HUES48 (cell line): ENCODE results near the gene TMIGD1.

Experiments used
- H3K27ac ChIP-seq: one replicate; pipeline ENCODE4 v1.7.0; 2013; ENCODE audit warnings: low read depth, low read length, inconsistent platforms
- H3K27me3 ChIP-seq: 2 replicates; pipeline ENCODE4 v1.6.1; 2013; ENCODE audit warnings: mild to moderate bottlenecking, low read length; ENCODE audit not compliant: control insufficient read depth, insufficient read depth
- H3K36me3 ChIP-seq: 2 replicates; pipeline ENCODE4 v1.6.1; 2013; ENCODE audit warnings: low read length; ENCODE audit not compliant: control insufficient read depth, insufficient read depth
- H3K4me1 ChIP-seq: 2 replicates; pipeline ENCODE4 v1.6.1; 2013; ENCODE audit warnings: mild to moderate bottlenecking, low read length; ENCODE audit not compliant: control insufficient read depth, insufficient read depth
- H3K4me3 ChIP-seq: 2 replicates; pipeline ENCODE4 v1.5.1; 2013; ENCODE audit warnings: mild to moderate bottlenecking, low read depth, low read length
- H3K9ac ChIP-seq: 2 replicates; pipeline ENCODE4 v1.6.1; 2013; ENCODE audit warnings: mild to moderate bottlenecking, low read depth, low read length, moderate library complexity
- H3K9me3 ChIP-seq: 2 replicates; pipeline ENCODE4 v1.6.1; 2013; ENCODE audit warnings: low read length; ENCODE audit not compliant: control insufficient read depth, insufficient read depth

Gene TMIGD1, protein sequence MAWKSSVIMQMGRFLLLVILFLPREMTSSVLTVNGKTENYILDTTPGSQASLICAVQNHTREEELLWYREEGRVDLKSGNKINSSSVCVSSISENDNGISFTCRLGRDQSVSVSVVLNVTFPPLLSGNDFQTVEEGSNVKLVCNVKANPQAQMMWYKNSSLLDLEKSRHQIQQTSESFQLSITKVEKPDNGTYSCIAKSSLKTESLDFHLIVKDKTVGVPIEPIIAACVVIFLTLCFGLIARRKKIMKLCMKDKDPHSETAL

DNA sequence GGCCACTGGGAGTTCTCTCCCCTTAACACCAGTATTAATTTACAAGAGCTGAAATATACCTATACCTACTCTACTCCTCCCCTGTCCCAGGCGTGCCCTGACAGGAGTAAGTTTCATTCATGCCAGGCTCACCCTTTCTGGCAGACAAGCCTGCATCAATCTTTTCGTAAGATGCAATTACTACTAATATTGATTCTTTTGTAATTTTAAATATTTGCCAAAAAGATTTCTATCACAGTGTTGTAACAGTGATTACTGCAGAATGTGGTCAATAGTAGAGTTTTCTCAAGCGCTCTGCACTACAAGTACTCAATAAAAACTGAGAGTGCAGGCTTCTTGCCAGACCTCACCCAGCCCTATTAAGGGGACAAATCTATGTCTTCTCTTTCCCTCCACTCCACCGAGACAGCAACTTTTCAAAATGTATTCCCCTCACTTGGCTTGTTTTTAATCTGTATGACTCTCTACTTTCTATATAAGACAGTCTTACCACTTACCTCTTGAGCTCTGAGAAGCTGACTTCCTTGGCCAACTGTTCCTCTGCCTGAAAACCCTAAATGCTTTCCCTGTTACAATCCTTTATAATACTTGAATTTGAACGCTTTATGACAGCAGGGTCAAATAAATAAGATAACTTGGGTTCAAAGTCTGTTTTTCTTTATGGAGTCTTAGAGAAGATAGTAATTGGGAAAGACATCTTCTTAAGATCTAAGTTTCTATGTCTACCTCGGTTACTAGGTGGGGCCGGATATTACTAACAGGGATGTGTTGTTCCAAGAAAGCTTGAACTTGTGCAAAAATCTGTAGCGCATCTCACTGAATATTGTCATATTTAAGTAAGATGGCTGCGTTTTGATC lies at the start of gene TMIGD1:
Gene TMIGD1 (minus strand): TSS at position 555 of the 858 bp plus-strand sequence. CDS start 1,924 bp downstream, outside the sequence.
- no peaks in the 10 kb centered on the region for H3K27me3 ChIP-seq
- no peaks in the 10 kb centered on the region for H3K9me3 ChIP-seq
- no peak within 1 kb of the TSS for H3K4me3 ChIP-seq
- H3K27ac ChIP-seq, result no peak within 1 kb of the TSS
- H3K36me3 ChIP-seq, result no peaks in the 10 kb centered on the region
- H3K9ac ChIP-seq, result no peak within 1 kb of the TSS
- no peaks in the 10 kb centered on the region for H3K4me1 ChIP-seq

DNA sequence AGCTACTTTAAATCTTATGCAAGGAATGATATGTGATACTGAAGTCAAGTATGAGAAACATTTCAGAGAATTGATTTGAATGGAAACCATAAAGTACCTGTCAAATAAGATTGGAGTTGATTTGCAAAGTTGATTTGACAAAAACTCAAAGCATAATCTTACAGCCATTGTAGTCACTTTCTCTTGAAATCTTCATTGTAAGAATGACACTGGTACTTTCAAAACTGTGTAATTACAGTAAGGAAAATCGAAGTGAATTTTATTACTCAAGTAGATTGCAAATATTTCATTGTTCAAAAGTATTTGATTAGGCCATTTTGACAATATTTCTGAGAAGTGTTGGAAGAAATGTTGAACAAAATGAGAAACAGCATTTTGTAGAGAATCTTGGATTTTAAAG lies 48.5 kb upstream of the TMIGD1 start:
- Histone ChIP-seq H3K36me3 (peaks cover 21% of the 10 kb centered on the region), H3K4me3 (no peak overlapping the region), H3K9ac (no peak overlapping the region)

DNA sequence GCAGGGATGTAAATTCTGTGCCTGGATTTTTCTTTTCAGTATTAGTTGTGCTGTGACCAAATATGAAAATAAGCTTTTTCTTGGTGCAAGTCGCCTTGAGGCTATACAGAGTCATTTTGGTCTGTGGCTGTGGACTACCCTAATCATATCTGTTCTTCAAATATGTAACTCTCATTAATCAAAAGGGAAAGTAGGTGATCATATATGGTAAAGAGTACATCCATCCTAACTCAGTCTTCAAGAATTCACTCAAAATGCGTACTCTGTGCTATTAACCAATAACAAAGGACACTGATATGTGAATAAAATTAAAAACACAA lies 47.4 kb upstream of the TMIGD1 start:
- H3K9me3 ChIP-seq, result no peaks in the 10 kb centered on the region
- 0 out of 2 replicates have a peak overlapping the region, but pooled peaks have one; percentile 18 for H3K4me3 ChIP-seq
- peaks cover 14% of the 10 kb centered on the region for H3K36me3 ChIP-seq
- H3K27me3 ChIP-seq, result peaks cover 40% of the 10 kb centered on the region
- no peak overlapping the region for H3K9ac ChIP-seq
- no peak overlapping the region for H3K27ac ChIP-seq
- H3K4me1 ChIP-seq, result peaks cover 49% of the 10 kb centered on the region

More for the DNA sequence above, 48.5 kb upstream of the TMIGD1 start:
- no peak overlapping the region for H3K27ac ChIP-seq
- H3K9me3 ChIP-seq, result no peaks in the 10 kb centered on the region
- H3K4me1 ChIP-seq, result peaks cover 39% of the 10 kb centered on the region
- H3K27me3 ChIP-seq, result peaks cover 31% of the 10 kb centered on the region

DNA sequence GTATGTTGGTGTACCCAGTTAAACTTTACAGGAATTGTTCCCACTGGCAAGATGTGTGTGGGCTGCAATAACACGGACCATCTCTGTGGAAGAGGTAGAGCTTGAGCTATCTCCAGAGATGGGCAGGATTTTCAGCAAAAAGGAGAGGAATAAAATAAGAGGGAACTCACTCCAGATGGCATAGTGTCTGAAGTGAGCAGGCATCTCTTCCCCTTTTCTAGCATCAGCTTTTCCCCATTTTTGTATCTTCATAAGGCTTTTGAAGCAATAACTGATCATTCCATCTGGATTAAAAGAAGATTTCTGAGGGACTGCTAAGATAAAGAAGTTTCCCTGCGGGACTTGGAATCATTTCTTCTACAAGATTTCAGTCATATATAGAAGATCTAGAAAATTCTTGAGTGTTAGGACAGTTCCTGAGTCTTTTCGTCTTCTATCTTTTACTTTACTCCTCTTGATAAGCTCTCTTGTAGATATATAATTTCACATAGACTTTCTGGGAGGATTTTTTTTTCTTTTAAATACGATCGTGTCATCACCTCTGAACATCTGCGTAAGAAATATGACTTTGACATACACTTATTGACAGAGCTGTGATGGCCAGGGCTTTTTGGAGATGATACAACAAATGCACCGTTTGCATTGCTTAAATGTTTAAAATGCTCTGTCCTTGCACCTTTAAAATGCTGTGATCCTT lies 46.9 kb upstream of the TMIGD1 start:
- no peaks in the 10 kb centered on the region for H3K9me3 ChIP-seq
- H3K27ac ChIP-seq, result no peak overlapping the region
- H3K36me3 ChIP-seq, result peaks cover 8% of the 10 kb centered on the region
- no peak overlapping the region for H3K9ac ChIP-seq
- peak overlapping the region; percentile 95; the same call in 1 of the 2 replicates for H3K4me3 ChIP-seq
- H3K27me3 ChIP-seq, result peaks cover 42% of the 10 kb centered on the region
- H3K4me1 ChIP-seq, result peaks cover 52% of the 10 kb centered on the region

DNA sequence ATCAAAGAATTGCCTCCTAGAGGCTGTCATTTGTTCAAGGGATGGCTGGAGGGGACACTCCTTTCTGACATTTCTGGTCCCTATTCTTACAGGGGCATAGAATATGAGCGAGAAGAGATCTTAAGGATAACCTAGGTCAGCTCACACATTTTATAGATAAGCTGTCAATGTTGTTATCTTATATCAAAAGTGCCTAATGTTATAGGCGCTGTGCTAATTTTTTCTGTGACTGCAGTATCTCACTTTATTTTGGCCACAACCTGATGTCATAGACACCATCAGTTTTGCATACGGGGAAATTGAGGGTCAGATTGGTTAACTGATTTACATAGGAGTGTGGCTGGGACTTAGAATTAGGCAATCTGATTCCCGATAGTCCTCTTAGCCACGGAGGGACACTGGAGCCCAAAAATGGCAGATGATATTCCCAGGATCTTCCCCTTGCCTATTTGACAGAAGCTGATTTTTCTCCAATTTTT lies 46.1 kb upstream of the TMIGD1 start:
- Histone ChIP-seq H3K4me3 (peak overlapping the region; percentile 95), H3K9me3 (no peaks in the 10 kb centered on the region), H3K27ac (no peak overlapping the region), H3K4me1 (peaks cover 52% of the 10 kb centered on the region), H3K9ac (no peak overlapping the region), H3K27me3 (peaks cover 42% of the 10 kb centered on the region), H3K36me3 (no peaks in the 10 kb centered on the region)

DNA sequence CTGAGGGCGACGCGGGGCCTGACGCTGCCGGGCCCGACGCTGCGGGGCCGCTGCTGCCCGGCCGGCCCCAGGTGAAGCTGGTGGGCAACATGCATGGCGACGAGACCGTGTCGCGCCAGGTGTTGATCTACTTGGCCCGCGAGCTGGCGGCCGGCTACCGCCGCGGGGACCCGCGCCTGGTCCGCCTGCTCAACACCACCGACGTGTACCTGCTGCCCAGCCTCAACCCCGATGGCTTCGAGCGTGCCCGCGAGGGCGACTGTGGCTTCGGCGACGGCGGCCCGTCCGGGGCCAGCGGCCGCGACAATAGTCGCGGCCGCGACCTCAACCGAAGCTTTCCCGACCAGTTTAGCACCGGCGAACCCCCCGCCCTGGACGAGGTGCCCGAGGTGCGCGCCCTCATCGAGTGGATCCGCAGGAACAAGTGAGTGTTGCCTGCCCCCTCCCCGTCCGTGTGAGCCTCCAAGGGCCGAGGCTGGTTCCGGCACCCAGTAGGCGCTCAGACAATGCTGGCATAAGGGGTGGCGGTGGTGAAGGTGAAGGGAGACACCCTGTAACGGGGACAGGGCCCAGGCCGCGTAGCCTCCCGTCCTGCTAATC lies 45.5 kb upstream of the TMIGD1 start:
- H3K4me1 ChIP-seq, result peaks cover 52% of the 10 kb centered on the region
- H3K4me3 ChIP-seq, result peak overlapping the region; percentile 95
- H3K27me3 ChIP-seq, result peaks cover 42% of the 10 kb centered on the region
- H3K27ac ChIP-seq, result peak overlapping the region; percentile 69
- H3K36me3 ChIP-seq, result no peaks in the 10 kb centered on the region
- peak overlapping the region; percentile 67; the same call in 1 of the 2 replicates for H3K9ac ChIP-seq
- no peaks in the 10 kb centered on the region for H3K9me3 ChIP-seq

DNA sequence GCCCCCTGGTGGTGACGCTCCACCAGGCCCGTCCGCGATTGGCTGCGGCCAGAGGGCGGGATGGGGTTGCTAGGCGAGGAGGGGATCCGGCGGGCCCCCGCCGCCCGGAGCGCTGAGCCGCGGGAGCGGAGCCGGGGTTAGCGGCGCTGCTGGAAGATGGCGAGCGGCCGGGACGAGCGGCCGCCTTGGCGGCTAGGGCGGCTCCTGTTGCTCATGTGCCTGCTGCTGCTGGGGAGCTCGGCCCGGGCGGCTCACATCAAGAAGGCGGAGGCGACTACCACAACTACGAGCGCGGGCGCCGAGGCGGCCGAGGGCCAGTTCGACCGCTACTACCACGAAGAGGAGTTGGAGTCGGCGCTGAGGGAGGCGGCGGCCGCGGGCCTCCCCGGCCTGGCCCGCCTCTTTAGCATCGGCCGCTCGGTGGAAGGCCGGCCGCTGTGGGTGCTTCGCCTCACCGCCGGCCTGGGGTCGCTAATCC lies 45.0 kb upstream of the TMIGD1 start, which contains the start of gene CPD:
Gene CPD (plus strand): TSS at position 103 of the 478 bp plus-strand sequence. CDS start 54 bp downstream, at position 157.
- H3K9me3 ChIP-seq, result no peaks in the 10 kb centered on the region
- peaks cover 50% of the 10 kb centered on the region for H3K4me1 ChIP-seq
- no peaks in the 10 kb centered on the region for H3K36me3 ChIP-seq
- peak within 1 kb of the TSS; percentile 95 for H3K4me3 ChIP-seq
- H3K27me3 ChIP-seq, result peaks cover 42% of the 10 kb centered on the region
- peak within 1 kb of the TSS; percentile 67 for H3K9ac ChIP-seq
- peak within 1 kb of the TSS; percentile 74 for H3K27ac ChIP-seq

DNA sequence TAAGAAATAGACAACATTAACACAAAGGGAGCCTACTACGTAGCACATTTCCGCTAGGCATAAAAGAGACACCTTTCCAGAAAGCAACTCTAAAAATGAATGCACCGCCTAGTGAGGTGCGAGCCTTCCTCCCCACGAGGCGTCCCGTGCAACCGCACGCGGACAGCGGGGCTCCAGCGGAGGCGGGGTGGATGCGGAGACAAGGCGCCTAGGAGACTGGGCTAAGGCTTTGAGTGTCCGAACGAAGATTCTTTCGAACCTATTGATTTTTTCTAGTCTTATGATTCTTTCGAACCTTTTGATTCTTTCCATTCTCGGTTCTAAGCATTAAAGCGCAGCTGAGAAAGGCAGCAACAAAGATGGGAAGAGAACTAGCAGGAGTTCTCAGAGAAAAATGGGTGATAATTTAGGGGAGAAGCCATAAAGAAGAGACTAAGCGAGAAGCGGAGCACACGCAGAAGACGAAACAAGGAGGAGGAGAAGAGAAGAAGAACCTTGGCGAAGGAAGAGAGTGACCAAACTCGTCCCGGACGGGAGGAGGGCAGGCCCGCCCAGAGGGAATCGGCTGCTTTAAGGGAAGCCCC lies 44.5 kb upstream of the TMIGD1 start:
- Histone ChIP-seq H3K27me3 (peaks cover 42% of the 10 kb centered on the region), H3K4me3 (peak overlapping the region; percentile 95), H3K9ac (peak overlapping the region; percentile 19; the same call in 1 of the 2 replicates), H3K36me3 (no peaks in the 10 kb centered on the region), H3K27ac (peak overlapping the region; percentile 74), H3K9me3 (no peaks in the 10 kb centered on the region), H3K4me1 (peaks cover 44% of the 10 kb centered on the region)

DNA sequence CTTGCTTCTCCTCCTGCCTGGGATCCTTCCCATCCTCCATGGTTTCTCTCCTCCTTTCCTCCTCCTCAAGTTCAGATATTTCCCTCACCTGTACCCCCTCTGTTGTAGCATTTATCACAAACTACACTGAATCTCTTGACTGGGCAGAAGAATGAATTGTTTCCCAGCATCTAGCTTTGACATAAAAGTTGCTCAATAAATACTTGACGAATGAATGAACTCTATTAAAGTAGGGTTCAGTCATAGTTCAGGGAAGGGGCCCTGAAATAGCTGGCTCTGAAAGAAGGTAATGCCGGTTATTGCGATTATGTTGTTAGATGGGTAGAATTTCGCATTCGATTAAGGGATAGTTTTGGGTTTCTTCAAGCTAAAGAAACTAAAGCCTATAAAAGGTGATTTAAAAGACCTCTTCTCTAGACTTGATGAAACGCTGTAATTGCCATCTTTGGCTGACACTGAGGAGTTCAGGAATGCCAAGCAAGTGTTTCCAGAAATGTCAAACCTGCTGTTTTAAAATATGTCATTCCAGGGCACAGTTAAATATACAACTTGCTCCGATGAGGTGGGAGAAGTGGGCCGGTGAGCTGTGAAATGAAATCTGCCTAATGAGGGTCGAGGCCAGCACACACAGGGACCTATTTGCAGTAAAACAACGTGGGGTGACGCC lies 43.9 kb upstream of the TMIGD1 start:
- no peak overlapping the region for H3K27ac ChIP-seq
- H3K4me1 ChIP-seq, result peaks cover 38% of the 10 kb centered on the region
- H3K36me3 ChIP-seq, result no peaks in the 10 kb centered on the region
- H3K9me3 ChIP-seq, result no peaks in the 10 kb centered on the region
- peak overlapping the region; percentile 95 for H3K4me3 ChIP-seq
- peaks cover 42% of the 10 kb centered on the region for H3K27me3 ChIP-seq
- peak overlapping the region; percentile 19; the same call in 1 of the 2 replicates for H3K9ac ChIP-seq
